NCI-H748 (cell line): ENCODE data around the gene CACNA1C.
A peak's percentile ranks its signal among the peaks of the same experiment; 100 is the strongest.
"Not testable (repeated sequence)": the region's sequence is repeated elsewhere in the genome, so short reads cannot be mapped to it uniquely, and the experiment has no call there.

Source experiments
- DNase-seq: peaks from one replicate; lab custom pipeline; 2025; ENCODE audit not compliant: unreplicated experiment; lab: John Stamatoyannopoulos, UW

Gene CACNA1C

GRCh38 chr12:2110127-2110526 lies 57.3 kb downstream of the CACNA1C start:
- DNase-seq, result peak; percentile 13

GRCh38 chr12:2110849-2111566 lies 58.2 kb downstream of the CACNA1C start:
- peak; percentile 3 for DNase-seq

GRCh38 chr12:2111826-2112225 lies 59.0 kb downstream of the CACNA1C start:
- DNase-seq, result no peak

- DNase-seq, result peak; percentile 70
Measured at GRCh38 chr12:2112401-2112800, 59.6 kb downstream of the CACNA1C start.

GRCh38 chr12:2113119-2113912 lies 60.5 kb downstream of the CACNA1C start:
- DNase-seq, result no peak

- no peak for DNase-seq
Measured at GRCh38 chr12:2114071-2114470, 61.3 kb downstream of the CACNA1C start.

- DNase-seq, result no peak
Measured at GRCh38 chr12:2115101-2115845, 62.5 kb downstream of the CACNA1C start.

- DNase-seq, result no peak
Measured at GRCh38 chr12:2117541-2117940, 64.8 kb downstream of the CACNA1C start.

- DNase-seq, result no peak
Measured at GRCh38 chr12:2118061-2118460, 65.3 kb downstream of the CACNA1C start.

GRCh38 chr12:2118481-2119255 lies 65.9 kb downstream of the CACNA1C start:
- DNase-seq, result no peak

GRCh38 chr12:2119266-2119665 lies 66.5 kb downstream of the CACNA1C start:
- DNase-seq, result no peak

GRCh38 chr12:2120982-2121758 lies 68.4 kb downstream of the CACNA1C start:
- no peak for DNase-seq

GRCh38 chr12:2124466-2125023 lies 71.8 kb downstream of the CACNA1C start:
- no peak for DNase-seq

- no peak for DNase-seq
Measured at GRCh38 chr12:2125651-2126522, 73.1 kb downstream of the CACNA1C start.

GRCh38 chr12:2126676-2127406 lies 74.1 kb downstream of the CACNA1C start:
- no peak for DNase-seq

GRCh38 chr12:2129076-2129475 lies 76.3 kb downstream of the CACNA1C start:
- DNase-seq, result peak; percentile 55

- not testable (repeated sequence) for DNase-seq
Measured at GRCh38 chr12:2135661-2136418, 83.1 kb downstream of the CACNA1C start.
